Measurements from ENCODE around the gene BCKDHA.

BCKDHA gene

GRCh38 chr19:41403181-41403970 is 5.8 kb downstream of the BCKDHA start:
- no peaks in the 10 kb centered on the region for H3K36me3 ChIP-seq (ENCODE audit: low read length)
- no peaks in the 10 kb centered on the region for H3K9me3 ChIP-seq (ENCODE audit: insufficient read depth, low read length)
- H3K4me2 ChIP-seq (ENCODE audit: low read depth, low read length, poor library complexity, severe bottlenecking) = no peak overlapping the region
- H3K9ac ChIP-seq (ENCODE audit: low read length) = no peak overlapping the region
- no peak overlapping the region for H3K4me3 ChIP-seq (ENCODE audit: insufficient read depth, low read length, poor library complexity, severe bottlenecking)
- peaks cover 7% of the 10 kb centered on the region; the same call in 1 of the 2 replicates for H3K79me2 ChIP-seq (ENCODE audit: insufficient read depth, low read length)
- H3K27me3 ChIP-seq (ENCODE audit: low read length) = no peaks in the 10 kb centered on the region
- no peaks in the 10 kb centered on the region for H4K20me1 ChIP-seq (ENCODE audit: low read depth, low read length)
- H3K9me2 ChIP-seq (replicated peaks; ENCODE audit: insufficient read depth, low read length) = no peaks in the 10 kb centered on the region
- no peak overlapping the region for H2AFZ ChIP-seq (ENCODE audit: low read depth, low read length, severe bottlenecking)
- TF ChIP-seq CTCF (IDR thresholded peaks at IDR 0.05; ENCODE audit: insufficient read depth, low read length, poor library complexity, severe bottlenecking) (no peak), EZH2phosphoT487 (conservative IDR thresholded peaks at IDR 0.05; ENCODE audit: low read length) (no peak)
- no peak overlapping the region for H3K27ac ChIP-seq (ENCODE audit: low read depth, low read length)
- no peaks in the 10 kb centered on the region for H3F3A ChIP-seq (ENCODE audit: insufficient read depth)

GRCh38 chr19:41405776-41406175 is 8.2 kb downstream of the BCKDHA start:
- no peaks in the 10 kb centered on the region for H4K20me1 ChIP-seq (ENCODE audit: low read depth, low read length)
- no peaks in the 10 kb centered on the region for H3K36me3 ChIP-seq (ENCODE audit: low read length)
- H2AFZ ChIP-seq (ENCODE audit: low read depth, low read length, severe bottlenecking) = no peak overlapping the region
- no peak for TF ChIP-seq EZH2phosphoT487 (conservative IDR thresholded peaks at IDR 0.05; ENCODE audit: low read length)
- TF ChIP-seq CTCF (IDR thresholded peaks at IDR 0.05; ENCODE audit: insufficient read depth, low read length, poor library complexity, severe bottlenecking) = no peak
- H3K9me3 ChIP-seq (ENCODE audit: insufficient read depth, low read length) = no peaks in the 10 kb centered on the region
- no peak overlapping the region for H3K9ac ChIP-seq (ENCODE audit: low read length)
- H3K27me3 ChIP-seq (ENCODE audit: low read length) = no peaks in the 10 kb centered on the region
- no peaks in the 10 kb centered on the region for H3K79me2 ChIP-seq (ENCODE audit: insufficient read depth, low read length)
- no peak overlapping the region for H3K4me2 ChIP-seq (ENCODE audit: low read depth, low read length, poor library complexity, severe bottlenecking)
- H3K4me3 ChIP-seq (ENCODE audit: insufficient read depth, low read length, poor library complexity, severe bottlenecking) = no peak overlapping the region
- H3K27ac ChIP-seq (ENCODE audit: low read depth, low read length) = no peak overlapping the region
- H3K9me2 ChIP-seq (replicated peaks; ENCODE audit: insufficient read depth, low read length) = no peaks in the 10 kb centered on the region
- H3F3A ChIP-seq (ENCODE audit: insufficient read depth) = no peaks in the 10 kb centered on the region

- H3K9ac ChIP-seq (ENCODE audit: low read length) = no peak overlapping the region
- no peaks in the 10 kb centered on the region for H3K79me2 ChIP-seq (ENCODE audit: insufficient read depth, low read length)
- no peak overlapping the region for H3K4me2 ChIP-seq (ENCODE audit: low read depth, low read length, poor library complexity, severe bottlenecking)
- TF ChIP-seq EZH2phosphoT487 (conservative IDR thresholded peaks at IDR 0.05; ENCODE audit: low read length) (no peak), CTCF (IDR thresholded peaks at IDR 0.05; ENCODE audit: insufficient read depth, low read length, poor library complexity, severe bottlenecking) (no peak)
- H3K9me2 ChIP-seq (replicated peaks; ENCODE audit: insufficient read depth, low read length) = no peaks in the 10 kb centered on the region
- H3K4me3 ChIP-seq (ENCODE audit: insufficient read depth, low read length, poor library complexity, severe bottlenecking) = no peak overlapping the region
- no peaks in the 10 kb centered on the region for H3K27me3 ChIP-seq (ENCODE audit: low read length)
- no peaks in the 10 kb centered on the region for H3F3A ChIP-seq (ENCODE audit: insufficient read depth)
- H3K27ac ChIP-seq (ENCODE audit: low read depth, low read length) = no peak overlapping the region
- H3K36me3 ChIP-seq (ENCODE audit: low read length) = no peaks in the 10 kb centered on the region
- no peaks in the 10 kb centered on the region for H3K9me3 ChIP-seq (ENCODE audit: insufficient read depth, low read length)
- no peaks in the 10 kb centered on the region for H4K20me1 ChIP-seq (ENCODE audit: low read depth, low read length)
- H2AFZ ChIP-seq (ENCODE audit: low read depth, low read length, severe bottlenecking) = no peak overlapping the region
Measured at GRCh38 chr19:41407271-41407670, 9.7 kb downstream of the BCKDHA start.
